NCI-H524 (cell line): Measurements from ENCODE around the gene EMC8.

Experiments
- DNase-seq, 2 experiments: peaks; one replicate each; lab custom pipeline; 2025; lab: John Stamatoyannopoulos, UW

EMC8 gene

DNA sequence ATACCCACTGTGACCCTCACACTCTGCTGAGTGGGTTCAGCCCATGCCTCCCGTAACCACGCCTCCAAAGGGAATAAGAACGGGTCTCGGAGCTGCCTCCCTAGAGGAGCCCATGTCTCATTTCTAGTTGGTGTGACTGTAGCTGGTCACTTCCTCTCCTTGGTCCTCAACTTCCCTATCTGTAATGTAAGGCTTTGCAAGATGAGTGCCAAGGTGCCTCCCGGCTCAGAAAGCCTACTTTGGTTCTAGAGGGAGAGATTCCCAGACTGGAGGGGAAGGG is 69.2 kb downstream of the EMC8 start:
- no peak for DNase-seq

DNA sequence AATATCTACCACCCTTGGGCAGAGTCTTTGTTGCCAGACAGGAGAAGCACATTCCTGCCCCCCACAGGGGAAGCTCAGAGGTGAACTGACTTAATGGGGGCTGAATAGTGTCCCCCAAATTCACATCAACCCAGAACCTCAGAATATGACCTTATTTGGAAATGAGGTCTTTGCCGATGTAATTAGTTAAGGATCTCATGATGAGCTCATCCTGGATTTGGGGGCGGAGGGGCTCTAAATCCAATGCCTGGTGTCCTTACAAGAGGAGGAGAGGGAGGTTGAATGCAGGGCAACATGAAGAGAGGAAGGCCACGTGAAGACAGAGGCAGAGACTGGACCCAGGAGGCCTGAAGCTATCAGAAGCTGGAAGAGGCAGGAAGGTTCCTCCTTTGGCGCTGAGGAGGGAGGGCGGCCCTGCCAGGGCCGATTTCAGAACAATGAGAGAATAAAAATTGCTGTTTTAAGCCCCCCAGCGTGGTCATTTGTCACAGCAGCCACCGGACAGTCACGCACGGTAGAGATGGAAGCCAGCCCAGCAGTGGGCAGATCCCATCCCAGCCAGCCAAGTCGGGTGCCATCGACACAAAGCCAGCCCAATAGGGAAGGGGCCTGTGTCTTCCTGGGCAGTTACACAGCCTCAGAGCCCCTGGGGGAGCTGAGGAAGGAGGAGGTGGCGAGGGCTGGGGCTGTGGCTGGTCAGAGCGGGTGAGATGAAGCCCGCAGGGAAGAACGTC is 69.7 kb downstream of the EMC8 start:
- DNase-seq = no peak

DNA sequence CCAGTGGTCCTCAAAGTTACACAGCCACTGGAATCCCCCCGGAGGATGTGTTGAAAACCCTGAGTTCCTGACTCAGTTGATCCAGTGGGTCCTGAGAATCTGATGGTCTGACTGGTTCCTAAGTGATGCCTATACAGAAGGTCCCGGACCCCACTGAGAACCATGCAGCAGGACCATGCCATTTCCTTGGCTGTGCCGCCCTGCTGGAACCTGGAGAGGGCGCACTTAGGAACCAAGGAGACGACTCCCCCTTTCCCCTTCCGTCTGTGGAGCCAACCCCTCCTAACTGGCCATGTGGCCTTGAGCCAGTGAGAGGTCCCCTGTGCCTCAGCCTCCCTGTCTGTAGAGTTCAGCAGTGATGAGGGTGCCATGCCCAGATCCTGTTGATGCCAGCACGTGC is 70.5 kb downstream of the EMC8 start:
- DNase-seq = peak in 1 of 2 experiments; percentile 19
